ENCODE measurements around the gene CTDSPL2. TPM values are rescaled to one million over a fixed set of nuclear protein-coding genes. Genes with fewer than 3 reads are reported as not detected.

CTDSPL2 gene
- total RNA-seq, 1 donor from 2014 or later, result 57.9 TPM

GRCh38 chr15:44397869-44398268 is 29.6 kb upstream of the CTDSPL2 start:
- H3K27ac Mint-ChIP-seq, result no peak overlapping the region
- no peak for TF ChIP-seq CTCF (conservative IDR thresholded peaks at IDR 0.05)
- H3K9me3 Mint-ChIP-seq, result no peaks in the 10 kb centered on the region
- no peaks in the 10 kb centered on the region for H3K4me1 Mint-ChIP-seq (ENCODE audit: unreplicated experiment)
- peaks cover 12% of the 10 kb centered on the region for H3K36me3 Mint-ChIP-seq
- H3K4me3 Mint-ChIP-seq, result no peak overlapping the region
- no peaks in the 10 kb centered on the region for H3K27me3 Mint-ChIP-seq
- no peak for DNase-seq (ENCODE audit: extremely low spot score, unreplicated experiment)

GRCh38 chr15:44414001-44414400 is 13.4 kb upstream of the CTDSPL2 start:
- TF ChIP-seq CTCF (conservative IDR thresholded peaks at IDR 0.05), result no peak
- no peak overlapping the region for H3K27ac Mint-ChIP-seq

GRCh38 chr15:44427756-44428724 is 611 bp downstream of the CTDSPL2 start:
- peak; percentile 65 for TF ChIP-seq CTCF (conservative IDR thresholded peaks at IDR 0.05)
- no peaks in the 10 kb centered on the region for H3K9me3 Mint-ChIP-seq
- H3K27ac Mint-ChIP-seq, result peak overlapping the region; percentile 100
- H3K4me1 Mint-ChIP-seq (ENCODE audit: unreplicated experiment), result peaks cover 19% of the 10 kb centered on the region
- peak overlapping the region; percentile 100 for H3K4me3 Mint-ChIP-seq
- H3K36me3 Mint-ChIP-seq, result peaks cover 11% of the 10 kb centered on the region
- H3K27me3 Mint-ChIP-seq, result no peaks in the 10 kb centered on the region
- no peak for DNase-seq (ENCODE audit: extremely low spot score, unreplicated experiment)

More at GRCh38 chr15:44414001-44414400, 13.4 kb upstream of the CTDSPL2 start:
- Mint-ChIP-seq H3K4me3 (no peak overlapping the region), H3K4me1 (ENCODE audit: unreplicated experiment) (no peaks in the 10 kb centered on the region), H3K27me3 (no peaks in the 10 kb centered on the region), H3K36me3 (peaks cover 4% of the 10 kb centered on the region), H3K9me3 (no peaks in the 10 kb centered on the region)
- DNase-seq (ENCODE audit: extremely low spot score, unreplicated experiment), result no peak

- TF ChIP-seq CTCF (conservative IDR thresholded peaks at IDR 0.05), result no peak
- Mint-ChIP-seq H3K9me3 (no peaks in the 10 kb centered on the region), H3K36me3 (peaks cover 22% of the 10 kb centered on the region), H3K27me3 (no peaks in the 10 kb centered on the region), H3K27ac (no peak overlapping the region), H3K4me1 (ENCODE audit: unreplicated experiment) (no peaks in the 10 kb centered on the region), H3K4me3 (no peak overlapping the region)
- DNase-seq (ENCODE audit: extremely low spot score, unreplicated experiment), result no peak
Observed at GRCh38 chr15:44435893-44436667, 8.7 kb downstream of the CTDSPL2 start.

- Mint-ChIP-seq H3K36me3 (peaks cover 21% of the 10 kb centered on the region), H3K27ac (no peak overlapping the region), H3K27me3 (no peaks in the 10 kb centered on the region), H3K4me3 (no peak overlapping the region), H3K4me1 (ENCODE audit: unreplicated experiment) (no peaks in the 10 kb centered on the region), H3K9me3 (no peaks in the 10 kb centered on the region)
- no peak for DNase-seq (ENCODE audit: extremely low spot score, unreplicated experiment)
- no peak for TF ChIP-seq CTCF (conservative IDR thresholded peaks at IDR 0.05)
Observed at GRCh38 chr15:44438402-44438801, 11.0 kb downstream of the CTDSPL2 start.
